Measurements from ENCODE around the gene CACNA2D3.

The CACNA2D3 gene

GRCh38 chr3:54988302-54988837 is 866.0 kb downstream of the CACNA2D3 start:
- no peak for DNase-seq

- no peak for DNase-seq
Observed at GRCh38 chr3:54988838-54989630, 866.7 kb downstream of the CACNA2D3 start.

GRCh38 chr3:54994111-54994513 is 871.8 kb downstream of the CACNA2D3 start:
- DNase-seq: no peak

GRCh38 chr3:54999159-54999558 is 876.8 kb downstream of the CACNA2D3 start:
- no peak for DNase-seq

GRCh38 chr3:54999811-55000210 is 877.5 kb downstream of the CACNA2D3 start:
- DNase-seq: no peak

GRCh38 chr3:55000546-55000945 is 878.2 kb downstream of the CACNA2D3 start:
- peak; percentile 33 for DNase-seq

GRCh38 chr3:55000953-55001352 is 878.6 kb downstream of the CACNA2D3 start:
- DNase-seq: no peak

- DNase-seq: no peak
Observed at GRCh38 chr3:55002416-55002930, 880.1 kb downstream of the CACNA2D3 start.

GRCh38 chr3:55006244-55006676 is 883.9 kb downstream of the CACNA2D3 start:
- no peak for DNase-seq

- DNase-seq: no peak
Observed at GRCh38 chr3:55007971-55008370, 885.6 kb downstream of the CACNA2D3 start.

GRCh38 chr3:55009372-55009771 is 887.0 kb downstream of the CACNA2D3 start:
- no peak for DNase-seq

- no peak for DNase-seq
Observed at GRCh38 chr3:55012091-55012490, 889.7 kb downstream of the CACNA2D3 start.

GRCh38 chr3:55013145-55013925 is 891.0 kb downstream of the CACNA2D3 start:
- no peak for DNase-seq

- no peak for DNase-seq
Observed at GRCh38 chr3:55014081-55014480, 891.7 kb downstream of the CACNA2D3 start.

- DNase-seq: no peak
Observed at GRCh38 chr3:55014906-55015305, 892.6 kb downstream of the CACNA2D3 start.

GRCh38 chr3:55017876-55018275 is 895.5 kb downstream of the CACNA2D3 start:
- no peak for DNase-seq

GRCh38 chr3:55030938-55031337 is 908.6 kb downstream of the CACNA2D3 start:
- no peak for DNase-seq

- no peak for DNase-seq
Observed at GRCh38 chr3:55036883-55037577, 914.7 kb downstream of the CACNA2D3 start.

- no peak for DNase-seq
Observed at GRCh38 chr3:55042591-55042990, 920.2 kb downstream of the CACNA2D3 start.

- no peak for DNase-seq
Observed at GRCh38 chr3:55044486-55044885, 922.1 kb downstream of the CACNA2D3 start.

GRCh38 chr3:55059027-55059629 is 936.8 kb downstream of the CACNA2D3 start:
- no peak for DNase-seq

GRCh38 chr3:55060896-55061719 is 938.8 kb downstream of the CACNA2D3 start:
- DNase-seq: no peak
